Measurements from ENCODE around the gene SLC28A1. TPM values are rescaled to one million over a fixed set of nuclear protein-coding genes. Genes with fewer than 3 reads are reported as not detected.
A peak's percentile ranks its signal among the peaks of the same experiment; 100 is the strongest.

The SLC28A1 gene, protein sequence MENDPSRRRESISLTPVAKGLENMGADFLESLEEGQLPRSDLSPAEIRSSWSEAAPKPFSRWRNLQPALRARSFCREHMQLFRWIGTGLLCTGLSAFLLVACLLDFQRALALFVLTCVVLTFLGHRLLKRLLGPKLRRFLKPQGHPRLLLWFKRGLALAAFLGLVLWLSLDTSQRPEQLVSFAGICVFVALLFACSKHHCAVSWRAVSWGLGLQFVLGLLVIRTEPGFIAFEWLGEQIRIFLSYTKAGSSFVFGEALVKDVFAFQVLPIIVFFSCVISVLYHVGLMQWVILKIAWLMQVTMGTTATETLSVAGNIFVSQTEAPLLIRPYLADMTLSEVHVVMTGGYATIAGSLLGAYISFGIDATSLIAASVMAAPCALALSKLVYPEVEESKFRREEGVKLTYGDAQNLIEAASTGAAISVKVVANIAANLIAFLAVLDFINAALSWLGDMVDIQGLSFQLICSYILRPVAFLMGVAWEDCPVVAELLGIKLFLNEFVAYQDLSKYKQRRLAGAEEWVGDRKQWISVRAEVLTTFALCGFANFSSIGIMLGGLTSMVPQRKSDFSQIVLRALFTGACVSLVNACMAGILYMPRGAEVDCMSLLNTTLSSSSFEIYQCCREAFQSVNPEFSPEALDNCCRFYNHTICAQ
- total RNA-seq: not detected

GRCh38 chr15:84883916-84884781, at the start of gene SLC28A1:
TSS of gene SLC28A1 (plus strand) at chr15:84884662. CDS start at chr15:84887761, 3,099 bp downstream.
- DNase-seq (ENCODE audit: low read depth in 2 of 3, low spot score in 2 of 3): no peak

DNA sequence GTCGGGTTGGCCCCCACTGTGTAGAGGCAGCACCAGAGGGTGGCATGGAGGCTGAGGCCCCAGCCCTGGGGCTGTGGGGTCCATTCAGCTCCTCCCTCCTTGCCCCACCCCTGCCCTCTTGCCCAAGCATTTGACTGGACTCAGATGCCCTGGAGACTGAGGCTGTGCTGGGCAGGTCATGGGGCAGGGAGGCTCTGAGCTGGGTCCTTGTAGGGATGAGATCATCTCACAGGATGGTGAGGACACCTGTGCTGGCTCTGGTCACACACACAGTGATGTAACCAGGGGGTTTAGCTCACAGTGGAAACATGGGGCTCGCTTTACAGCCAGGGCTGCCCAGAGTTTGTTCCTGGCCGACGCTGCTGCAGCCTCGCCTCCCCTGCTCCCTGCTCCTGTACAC, 49.5 kb upstream of the SLC28A1 start:
- DNase-seq (ENCODE audit: low read depth in 2 of 3, low spot score in 2 of 3): no peak

DNA sequence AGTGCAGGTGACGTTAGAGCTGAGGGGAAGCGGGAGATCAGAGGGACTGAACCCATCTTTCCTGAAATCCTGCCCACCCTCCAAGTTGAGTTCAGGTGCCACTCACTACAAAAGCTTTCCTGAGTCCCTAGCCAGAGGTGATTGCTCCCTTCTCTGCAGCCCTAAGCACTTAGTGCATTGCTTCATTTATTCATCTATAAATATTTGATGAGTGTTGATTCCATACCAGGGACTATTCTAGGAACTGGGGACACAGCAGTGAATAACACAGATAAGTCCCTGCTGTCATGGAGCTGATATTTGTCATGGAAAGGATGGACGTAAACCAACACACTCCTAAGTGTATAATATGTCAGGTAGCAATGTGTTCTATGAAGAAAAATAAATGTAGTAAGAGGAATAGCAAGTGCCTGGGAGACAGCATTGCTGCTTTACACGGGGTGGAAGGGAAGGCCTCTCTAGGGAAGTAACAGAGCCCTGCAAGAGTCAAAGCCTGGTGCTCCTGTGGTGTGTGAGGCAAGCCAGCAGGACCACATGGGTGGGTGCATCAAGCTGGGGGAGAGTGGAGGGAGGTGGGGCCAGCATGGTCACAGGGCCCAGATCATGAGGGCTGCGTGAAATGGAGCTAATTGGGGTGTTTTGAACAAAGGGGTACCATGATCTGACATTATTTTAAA, 48.7 kb upstream of the SLC28A1 start:
- no peak for DNase-seq (ENCODE audit: low read depth in 2 of 3, low spot score in 2 of 3)

DNA sequence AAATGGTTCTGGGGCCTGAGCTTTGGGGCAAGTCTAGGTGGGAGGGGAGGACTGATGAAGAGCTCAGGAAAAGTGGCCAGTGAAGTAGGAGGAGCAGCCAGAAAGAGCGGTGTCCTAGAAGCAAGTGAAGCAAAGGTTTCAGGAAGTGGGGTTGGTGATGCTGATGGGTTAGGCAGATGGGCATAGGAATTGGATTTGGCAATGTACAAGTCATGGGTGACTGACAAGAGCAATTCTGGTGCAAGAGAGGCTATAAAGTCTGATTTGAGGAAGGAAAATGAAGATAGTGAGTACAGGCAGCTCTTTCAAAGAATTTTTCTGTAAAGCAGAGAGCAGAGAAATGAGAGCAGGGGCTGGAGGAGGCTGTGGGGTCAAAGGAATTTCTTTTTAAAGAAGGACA, 47.6 kb upstream of the SLC28A1 start:
- no peak for DNase-seq (ENCODE audit: low read depth in 2 of 3, low spot score in 2 of 3)

GRCh38 chr15:84839714-84840113, 44.7 kb upstream of the SLC28A1 start:
- no peak for DNase-seq (ENCODE audit: low read depth in 2 of 3, low spot score in 2 of 3)

DNA sequence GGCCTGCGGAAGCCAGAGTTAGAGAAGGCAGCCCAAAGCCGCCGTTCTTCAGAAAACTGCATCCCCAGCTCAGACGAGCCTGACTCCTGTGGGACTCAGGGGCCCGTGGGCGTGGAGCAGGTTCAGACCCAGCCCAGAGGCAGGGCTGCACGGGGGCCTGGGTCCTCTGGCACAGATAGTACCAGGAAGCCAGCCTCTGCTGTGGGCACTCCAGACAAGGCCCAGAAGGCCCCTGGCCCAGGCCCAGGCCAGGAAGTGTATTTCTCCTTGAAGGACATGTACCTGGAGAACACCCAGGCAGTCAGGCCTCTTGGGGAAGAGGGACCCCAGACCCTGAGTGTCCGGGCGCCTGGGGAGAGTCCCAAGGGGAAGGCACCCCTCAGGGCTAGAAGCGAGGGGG, 44.2 kb upstream of the SLC28A1 start:
- no peak for DNase-seq (ENCODE audit: low read depth in 2 of 3, low spot score in 2 of 3)

GRCh38 chr15:84840741-84841429, 43.6 kb upstream of the SLC28A1 start:
- no peak for DNase-seq (ENCODE audit: low read depth in 2 of 3, low spot score in 2 of 3)

DNA sequence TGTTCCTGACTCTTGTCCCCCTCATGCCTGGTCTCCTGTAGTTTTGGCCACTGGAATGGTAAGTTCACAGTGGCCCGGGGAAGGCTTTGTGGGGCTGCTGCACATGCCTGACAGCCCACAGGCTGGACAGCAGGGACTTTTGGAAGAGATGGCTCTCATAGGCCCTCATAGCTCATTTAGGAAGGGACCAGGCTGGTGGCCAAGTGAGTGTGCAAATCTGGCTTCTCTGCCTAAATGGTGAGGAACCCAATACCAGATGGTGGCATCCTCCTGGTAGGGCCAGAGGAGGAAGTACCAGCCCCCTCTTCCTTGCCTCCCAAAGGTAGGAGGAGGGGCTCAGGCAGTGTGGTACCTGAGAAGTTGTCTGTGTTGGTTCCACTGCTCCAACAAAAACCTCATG, 41.7 kb upstream of the SLC28A1 start:
- no peak for DNase-seq (ENCODE audit: low read depth in 2 of 3, low spot score in 2 of 3)

DNA sequence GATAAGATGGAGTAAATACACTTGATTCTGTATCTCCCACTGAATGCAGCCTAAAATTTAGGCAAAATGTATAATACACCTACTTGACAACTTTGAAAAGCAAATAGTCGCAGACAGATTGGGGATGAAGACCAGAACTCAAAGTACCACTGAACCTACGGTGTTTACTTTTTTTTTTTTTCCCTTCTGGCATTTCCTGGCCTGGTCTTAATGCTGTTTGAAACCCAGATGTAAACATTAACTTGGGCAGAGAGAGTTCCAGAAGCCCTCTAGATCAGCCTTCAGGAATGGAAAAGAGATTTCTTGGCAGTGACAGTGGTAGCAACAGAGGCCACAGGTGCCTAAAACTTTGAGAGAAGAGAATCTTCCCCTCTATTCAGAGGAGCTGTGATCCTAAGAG, 39.5 kb upstream of the SLC28A1 start:
- DNase-seq (ENCODE audit: low read depth in 2 of 3, low spot score in 2 of 3): no peak

GRCh38 chr15:84845631-84846030, 38.8 kb upstream of the SLC28A1 start:
- DNase-seq (ENCODE audit: low read depth in 2 of 3, low spot score in 2 of 3): peak in 2 of 3 donors; percentile 10 to 31

- DNase-seq (ENCODE audit: low read depth in 2 of 3, low spot score in 2 of 3): no peak
Measured at GRCh38 chr15:84846269-84846668, 38.2 kb upstream of the SLC28A1 start.

GRCh38 chr15:84847382-84847781, 37.1 kb upstream of the SLC28A1 start:
- no peak for DNase-seq (ENCODE audit: low read depth in 2 of 3, low spot score in 2 of 3)

- DNase-seq (ENCODE audit: low read depth in 2 of 3, low spot score in 2 of 3): no peak
Measured at GRCh38 chr15:84852212-84852611, 32.2 kb upstream of the SLC28A1 start.

DNA sequence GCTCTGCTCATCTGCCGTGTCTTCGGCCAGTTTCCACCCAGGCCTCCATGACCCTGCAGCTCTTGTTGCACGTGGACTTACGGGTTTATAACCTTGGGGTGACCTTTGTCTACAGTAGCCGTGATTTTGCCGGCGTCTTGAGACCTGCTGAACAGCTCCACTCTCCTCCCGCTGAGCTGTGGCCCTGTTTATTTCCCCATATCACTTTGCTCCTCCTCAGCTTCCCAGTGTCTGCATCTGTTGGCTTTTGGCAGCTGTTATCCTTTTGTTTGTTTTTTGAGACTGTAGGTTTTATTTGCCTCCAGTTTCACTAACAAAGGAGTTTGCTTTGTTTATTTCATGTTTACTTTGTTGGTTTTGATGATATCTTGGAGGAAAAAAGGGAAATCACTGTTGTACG, 29.3 kb upstream of the SLC28A1 start:
- DNase-seq (ENCODE audit: low read depth in 2 of 3, low spot score in 2 of 3): no peak

- no peak for DNase-seq (ENCODE audit: low read depth in 2 of 3, low spot score in 2 of 3)
Measured at GRCh38 chr15:84855765-84856164, 28.7 kb upstream of the SLC28A1 start.

GRCh38 chr15:84856731-84857417, 27.6 kb upstream of the SLC28A1 start:
- DNase-seq (ENCODE audit: low read depth in 2 of 3, low spot score in 2 of 3): no peak

DNA sequence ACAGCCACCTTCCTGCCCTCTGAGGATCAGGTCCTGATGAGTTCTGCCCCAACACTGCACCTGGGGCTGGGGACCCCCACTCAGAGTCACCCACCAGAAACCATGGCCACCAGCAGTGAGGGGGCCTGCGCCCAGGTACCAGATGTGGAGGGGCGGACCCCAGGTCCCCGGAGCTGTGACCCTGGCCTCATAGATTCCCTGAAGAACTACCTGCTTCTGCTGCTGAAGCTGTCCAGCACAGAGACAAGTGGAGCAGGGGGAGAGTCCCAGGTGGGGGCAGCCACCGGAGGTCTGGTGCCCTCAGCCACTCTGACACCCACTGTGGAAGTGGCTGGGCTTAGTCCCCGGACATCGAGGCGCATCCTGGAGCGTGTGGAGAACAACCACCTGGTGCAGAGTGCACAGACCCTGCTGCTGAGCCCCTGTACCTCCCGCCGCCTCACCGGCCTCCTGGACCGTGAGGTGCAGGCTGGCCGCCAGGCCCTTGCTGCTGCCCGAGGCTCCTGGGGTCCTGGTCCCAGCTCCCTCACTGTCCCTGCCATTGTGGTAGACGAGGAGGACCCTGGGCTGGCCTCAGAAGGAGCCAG, 27.0 kb upstream of the SLC28A1 start:
- DNase-seq (ENCODE audit: low read depth in 2 of 3, low spot score in 2 of 3): no peak

DNA sequence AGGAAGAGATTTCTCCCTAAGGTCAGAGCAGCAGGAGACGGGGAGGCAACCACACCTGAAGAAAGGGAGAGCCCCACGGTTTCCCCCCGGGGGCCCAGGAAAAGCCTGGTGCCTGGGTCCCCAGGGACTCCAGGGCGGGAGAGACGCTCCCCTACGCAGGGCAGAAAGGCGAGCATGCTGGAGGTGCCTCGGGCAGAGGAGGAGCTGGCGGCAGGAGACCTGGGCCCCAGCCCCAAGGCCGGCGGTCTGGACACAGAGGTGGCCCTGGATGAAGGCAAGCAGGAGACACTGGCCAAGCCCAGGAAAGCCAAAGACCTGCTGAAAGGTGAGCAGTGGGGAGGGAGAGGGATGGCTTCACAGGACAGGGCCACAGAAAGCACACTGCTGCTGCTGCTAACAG, 26.2 kb upstream of the SLC28A1 start:
- no peak for DNase-seq (ENCODE audit: low read depth in 2 of 3, low spot score in 2 of 3)

- no peak for DNase-seq (ENCODE audit: low read depth in 2 of 3, low spot score in 2 of 3)
Measured at GRCh38 chr15:84859144-84859543, 25.3 kb upstream of the SLC28A1 start.

Measured in hematopoietic multipotent progenitor cell (in vitro differentiated cells).